ENCODE results near the gene HOXB4.

DNA sequence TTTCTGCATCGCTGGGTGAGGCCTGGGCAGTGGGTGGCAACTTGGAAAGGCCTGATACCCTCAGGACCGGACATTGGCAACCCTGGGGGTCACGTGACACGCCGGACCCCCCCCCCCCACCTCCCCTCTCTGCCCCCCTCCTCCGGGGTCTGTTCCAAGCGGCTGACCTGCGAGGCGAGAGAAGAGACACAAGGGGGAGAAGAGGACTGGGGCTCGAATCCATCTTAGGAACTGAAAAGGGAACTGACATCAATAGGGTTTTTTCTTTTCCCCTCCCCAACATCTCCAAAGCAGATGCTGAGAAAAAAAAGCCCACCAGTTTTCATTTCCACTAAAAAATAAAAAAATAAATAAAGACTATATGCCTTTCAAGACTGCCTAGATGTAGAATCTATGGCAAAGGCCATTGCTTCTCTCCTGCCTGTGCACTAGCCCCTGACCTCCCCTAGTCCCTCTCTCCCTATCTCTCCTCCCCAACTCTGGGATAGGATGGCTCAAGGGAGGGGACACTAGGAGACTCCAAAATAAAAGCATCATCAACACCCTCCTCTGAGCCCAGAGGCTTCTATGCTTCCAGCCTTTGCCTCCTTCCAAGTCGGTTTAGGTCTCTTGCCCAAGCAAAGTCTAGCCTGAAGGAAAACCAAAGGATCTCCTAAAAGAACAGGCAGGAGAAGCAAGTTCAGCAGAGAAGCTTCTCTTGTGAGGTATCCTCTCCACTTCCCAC, 25.5 kb downstream of the HOXB4 start:
- TF ChIP-seq CTCF (IDR thresholded peaks at IDR 0.05) (no peak), POLR2AphosphoS5 (IDR thresholded peaks at IDR 0.05; ENCODE audit: low read depth, low read length) (no peak), EZH2phosphoT487 (IDR thresholded peaks at IDR 0.05; ENCODE audit: borderline replicate concordance, low read depth) (no peak), USF1 (IDR thresholded peaks at IDR 0.05; ENCODE audit: borderline replicate concordance, low read depth) (no peak), EP300 (IDR thresholded peaks at IDR 0.05; ENCODE audit: borderline replicate concordance in 1 of 2, low read depth in 1 of 2, low read length in 1 of 2) (no peak), RAD21 (IDR thresholded peaks at IDR 0.05; ENCODE audit: low read length) (no peak), SIN3A (IDR thresholded peaks at IDR 0.05; ENCODE audit: borderline replicate concordance, low read depth, low read length) (no peak), CHD2 (IDR thresholded peaks at IDR 0.05; ENCODE audit: low read length, partially characterized antibody) (no peak), RCOR1 (IDR thresholded peaks at IDR 0.05; ENCODE audit: low read length) (no peak), RFX5 (IDR thresholded peaks at IDR 0.05; ENCODE audit: low read length) (no peak)
- TF ChIP-seq, protein P1, sequence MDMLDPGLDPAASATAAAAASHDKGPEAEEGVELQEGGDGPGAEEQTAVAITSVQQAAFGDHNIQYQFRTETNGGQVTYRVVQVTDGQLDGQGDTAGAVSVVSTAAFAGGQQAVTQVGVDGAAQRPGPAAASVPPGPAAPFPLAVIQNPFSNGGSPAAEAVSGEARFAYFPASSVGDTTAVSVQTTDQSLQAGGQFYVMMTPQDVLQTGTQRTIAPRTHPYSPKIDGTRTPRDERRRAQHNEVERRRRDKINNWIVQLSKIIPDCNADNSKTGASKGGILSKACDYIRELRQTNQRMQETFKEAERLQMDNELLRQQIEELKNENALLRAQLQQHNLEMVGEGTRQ (IDR thresholded peaks at IDR 0.05; ENCODE audit: borderline replicate concordance, low read depth, low read length) = no peak
- TF ChIP-seq, protein P2, sequence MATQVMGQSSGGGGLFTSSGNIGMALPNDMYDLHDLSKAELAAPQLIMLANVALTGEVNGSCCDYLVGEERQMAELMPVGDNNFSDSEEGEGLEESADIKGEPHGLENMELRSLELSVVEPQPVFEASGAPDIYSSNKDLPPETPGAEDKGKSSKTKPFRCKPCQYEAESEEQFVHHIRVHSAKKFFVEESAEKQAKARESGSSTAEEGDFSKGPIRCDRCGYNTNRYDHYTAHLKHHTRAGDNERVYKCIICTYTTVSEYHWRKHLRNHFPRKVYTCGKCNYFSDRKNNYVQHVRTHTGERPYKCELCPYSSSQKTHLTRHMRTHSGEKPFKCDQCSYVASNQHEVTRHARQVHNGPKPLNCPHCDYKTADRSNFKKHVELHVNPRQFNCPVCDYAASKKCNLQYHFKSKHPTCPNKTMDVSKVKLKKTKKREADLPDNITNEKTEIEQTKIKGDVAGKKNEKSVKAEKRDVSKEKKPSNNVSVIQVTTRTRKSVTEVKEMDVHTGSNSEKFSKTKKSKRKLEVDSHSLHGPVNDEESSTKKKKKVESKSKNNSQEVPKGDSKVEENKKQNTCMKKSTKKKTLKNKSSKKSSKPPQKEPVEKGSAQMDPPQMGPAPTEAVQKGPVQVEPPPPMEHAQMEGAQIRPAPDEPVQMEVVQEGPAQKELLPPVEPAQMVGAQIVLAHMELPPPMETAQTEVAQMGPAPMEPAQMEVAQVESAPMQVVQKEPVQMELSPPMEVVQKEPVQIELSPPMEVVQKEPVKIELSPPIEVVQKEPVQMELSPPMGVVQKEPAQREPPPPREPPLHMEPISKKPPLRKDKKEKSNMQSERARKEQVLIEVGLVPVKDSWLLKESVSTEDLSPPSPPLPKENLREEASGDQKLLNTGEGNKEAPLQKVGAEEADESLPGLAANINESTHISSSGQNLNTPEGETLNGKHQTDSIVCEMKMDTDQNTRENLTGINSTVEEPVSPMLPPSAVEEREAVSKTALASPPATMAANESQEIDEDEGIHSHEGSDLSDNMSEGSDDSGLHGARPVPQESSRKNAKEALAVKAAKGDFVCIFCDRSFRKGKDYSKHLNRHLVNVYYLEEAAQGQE (IDR thresholded peaks at IDR 0.05; ENCODE audit: low read depth, low read length) = no peak
- TF ChIP-seq, protein P3, sequence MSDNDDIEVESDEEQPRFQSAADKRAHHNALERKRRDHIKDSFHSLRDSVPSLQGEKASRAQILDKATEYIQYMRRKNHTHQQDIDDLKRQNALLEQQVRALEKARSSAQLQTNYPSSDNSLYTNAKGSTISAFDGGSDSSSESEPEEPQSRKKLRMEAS (IDR thresholded peaks at IDR 0.05; ENCODE audit: low read depth) = no peak

All from SK-N-SH (cell line).